B cell (primary cell): ENCODE data around the gene STMN1.

Experiments
- CTCF ChIP-seq: fragments of 200-600 bp; IDR thresholded peaks from one replicate; pipeline ENCODE4 v1.8.0; 2022; ENCODE audit warnings: antibody characterized with exemption, mild to moderate bottlenecking
- EZH2 ChIP-seq: IDR thresholded peaks from 2 replicates; pipeline ENCODE4 v1.6.1; 2012; ENCODE audit warnings: borderline replicate concordance, low read depth, mild to moderate bottlenecking, moderate library complexity, low read length; ENCODE audit not compliant: insufficient read depth, poor library complexity, severe bottlenecking

DNA sequence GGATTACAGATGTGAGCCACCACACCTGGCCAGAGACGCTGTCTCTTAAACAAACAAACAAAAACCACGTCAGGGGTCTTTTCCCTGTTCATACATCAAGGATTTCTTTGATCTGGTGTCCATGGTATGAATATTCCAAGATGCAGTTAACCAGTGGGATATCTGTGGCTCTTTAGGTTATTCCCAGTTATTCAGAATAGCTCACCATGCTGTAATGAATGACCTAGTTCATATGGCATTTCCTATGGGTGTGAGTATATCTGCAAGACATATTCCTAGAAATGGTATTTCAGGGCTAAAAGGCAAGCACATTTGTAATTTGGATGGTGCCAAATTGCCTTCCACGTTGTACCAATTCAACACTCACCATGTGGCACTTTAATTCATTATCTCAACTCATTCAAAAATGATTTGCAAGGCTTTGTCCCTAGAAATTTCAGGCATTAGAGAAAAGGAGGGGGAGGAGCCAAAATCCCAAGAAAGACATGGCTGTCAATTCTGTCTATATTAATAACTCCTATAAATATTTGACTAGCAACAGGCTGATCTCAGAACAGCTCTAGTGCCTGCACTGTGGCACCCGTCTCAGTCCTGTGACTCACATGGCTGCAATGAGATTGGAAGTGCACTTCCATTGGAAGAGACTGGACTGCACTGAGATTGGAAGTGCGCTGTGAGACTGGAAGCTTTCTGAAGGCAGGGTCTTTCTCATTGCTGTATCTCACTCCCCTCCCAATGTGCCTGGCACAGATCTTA, 6.0 kb upstream of the STMN1 start:
- TF ChIP-seq CTCF, result no peak
- TF ChIP-seq EZH2, result no peak
